GF-D8 (cell line): ENCODE results near the gene TRAM2.

Experiments used
- DNase-seq: peaks from one replicate; lab custom pipeline; 2025; lab: John Stamatoyannopoulos, UW

Gene TRAM2

GRCh38 chr6:52545406-52546119, 31.3 kb downstream of the TRAM2 start:
- no peak for DNase-seq

GRCh38 chr6:52544602-52545405, 32.1 kb downstream of the TRAM2 start:
- no peak for DNase-seq

- no peak for DNase-seq
Measured at GRCh38 chr6:52543729-52544601, 32.9 kb downstream of the TRAM2 start.

- DNase-seq: no peak
Measured at GRCh38 chr6:52543262-52543661, 33.6 kb downstream of the TRAM2 start.

GRCh38 chr6:52541135-52541534, 35.7 kb downstream of the TRAM2 start:
- no peak for DNase-seq

- no peak for DNase-seq
Measured at GRCh38 chr6:52540286-52540902, 36.5 kb downstream of the TRAM2 start.

- no peak for DNase-seq
Measured at GRCh38 chr6:52539607-52540006, 37.3 kb downstream of the TRAM2 start.

GRCh38 chr6:52538901-52539354, 37.9 kb downstream of the TRAM2 start:
- DNase-seq: no peak

GRCh38 chr6:52538252-52538900, 38.5 kb downstream of the TRAM2 start:
- no peak for DNase-seq

- DNase-seq: peak; percentile 20
Measured at GRCh38 chr6:52537001-52537753, 39.7 kb downstream of the TRAM2 start.

GRCh38 chr6:52536424-52536916, 40.4 kb downstream of the TRAM2 start:
- DNase-seq: no peak

GRCh38 chr6:52535711-52536423, 41.0 kb downstream of the TRAM2 start:
- DNase-seq: no peak

- DNase-seq: no peak
Measured at GRCh38 chr6:52534966-52535390, 41.9 kb downstream of the TRAM2 start.

GRCh38 chr6:52534363-52534762, 42.5 kb downstream of the TRAM2 start:
- DNase-seq: no peak

- no peak for DNase-seq
Measured at GRCh38 chr6:52533491-52533890, 43.4 kb downstream of the TRAM2 start.

- DNase-seq: no peak
Measured at GRCh38 chr6:52532457-52532856, 44.4 kb downstream of the TRAM2 start.

- DNase-seq: no peak
Measured at GRCh38 chr6:52531834-52532233, 45.0 kb downstream of the TRAM2 start.

- no peak for DNase-seq
Measured at GRCh38 chr6:52531396-52531795, 45.5 kb downstream of the TRAM2 start.

GRCh38 chr6:52530351-52530750, 46.5 kb downstream of the TRAM2 start:
- no peak for DNase-seq

GRCh38 chr6:52529311-52529710, 47.5 kb downstream of the TRAM2 start:
- DNase-seq: no peak
